Omental fat pad (tissue), 4 donors: ENCODE results near the gene RHOJ. TPM values are rescaled to one million over a fixed set of nuclear protein-coding genes. Genes with fewer than 3 reads are reported as not detected.
"Not testable (repeated sequence)": the region's sequence is repeated elsewhere in the genome, so short reads cannot be mapped to it uniquely, and the experiment has no call there.

Source experiments
- ATAC-seq: fragments of 150-250 bp; one replicate; pipeline ENCODE4 v1.9.1; 2016; ENCODE audit warnings: mild to moderate bottlenecking, moderate library complexity; ENCODE audit not compliant: low FRiP score
- DNase-seq: peaks from one replicate; pipeline ENCODE4 v3.0.0-alpha.2; 2019; ENCODE audit warnings: low spot score
- total RNA-seq, 4 donors: library from RNA; depleted of rRNA; stranded (reverse); fragments of >200 nt; gene quantifications; one replicate each; pipeline ENCODE4 v1.1.0, GENCODE V29; 2016
- TF ChIP-seq, protein P1 (sequence below), 3 donors: fragments of 450-650 bp; IDR thresholded peaks; one replicate each; pipeline ENCODE4 v1.5.1; 2016 to 2017; ENCODE audit warnings: antibody characterized with exemption in 3 of 3, mild to moderate bottlenecking in 3 of 3, moderate library complexity in 2 of 3

Gene RHOJ
- total RNA-seq, 4 donors from 2014 or later, result 5.2 to 33.9 (median 11.8) TPM

DNA sequence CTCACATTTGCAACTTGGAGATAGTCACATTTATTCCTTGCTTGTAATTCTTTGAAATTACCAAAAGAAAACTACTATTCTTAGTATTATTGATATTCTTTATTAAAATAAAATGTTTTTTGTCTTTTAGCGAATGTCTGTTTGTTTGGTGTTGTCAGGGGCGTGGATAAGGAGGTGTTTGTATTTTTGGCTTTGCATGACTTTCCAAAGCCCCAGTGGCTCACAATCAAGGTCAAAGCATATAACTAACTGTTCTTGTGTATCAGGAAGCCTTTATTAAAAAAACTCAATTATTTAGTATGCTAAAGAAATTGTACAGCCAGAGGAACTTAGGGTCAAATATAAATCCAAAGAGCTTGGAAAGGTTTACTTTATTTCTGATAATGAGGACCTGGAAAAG is 96.6 kb downstream of the RHOJ start:
- ATAC-seq, result no peak
- TF ChIP-seq, protein P1, sequence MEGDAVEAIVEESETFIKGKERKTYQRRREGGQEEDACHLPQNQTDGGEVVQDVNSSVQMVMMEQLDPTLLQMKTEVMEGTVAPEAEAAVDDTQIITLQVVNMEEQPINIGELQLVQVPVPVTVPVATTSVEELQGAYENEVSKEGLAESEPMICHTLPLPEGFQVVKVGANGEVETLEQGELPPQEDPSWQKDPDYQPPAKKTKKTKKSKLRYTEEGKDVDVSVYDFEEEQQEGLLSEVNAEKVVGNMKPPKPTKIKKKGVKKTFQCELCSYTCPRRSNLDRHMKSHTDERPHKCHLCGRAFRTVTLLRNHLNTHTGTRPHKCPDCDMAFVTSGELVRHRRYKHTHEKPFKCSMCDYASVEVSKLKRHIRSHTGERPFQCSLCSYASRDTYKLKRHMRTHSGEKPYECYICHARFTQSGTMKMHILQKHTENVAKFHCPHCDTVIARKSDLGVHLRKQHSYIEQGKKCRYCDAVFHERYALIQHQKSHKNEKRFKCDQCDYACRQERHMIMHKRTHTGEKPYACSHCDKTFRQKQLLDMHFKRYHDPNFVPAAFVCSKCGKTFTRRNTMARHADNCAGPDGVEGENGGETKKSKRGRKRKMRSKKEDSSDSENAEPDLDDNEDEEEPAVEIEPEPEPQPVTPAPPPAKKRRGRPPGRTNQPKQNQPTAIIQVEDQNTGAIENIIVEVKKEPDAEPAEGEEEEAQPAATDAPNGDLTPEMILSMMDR (IDR thresholded peaks at IDR 0.05), result no peak

DNA sequence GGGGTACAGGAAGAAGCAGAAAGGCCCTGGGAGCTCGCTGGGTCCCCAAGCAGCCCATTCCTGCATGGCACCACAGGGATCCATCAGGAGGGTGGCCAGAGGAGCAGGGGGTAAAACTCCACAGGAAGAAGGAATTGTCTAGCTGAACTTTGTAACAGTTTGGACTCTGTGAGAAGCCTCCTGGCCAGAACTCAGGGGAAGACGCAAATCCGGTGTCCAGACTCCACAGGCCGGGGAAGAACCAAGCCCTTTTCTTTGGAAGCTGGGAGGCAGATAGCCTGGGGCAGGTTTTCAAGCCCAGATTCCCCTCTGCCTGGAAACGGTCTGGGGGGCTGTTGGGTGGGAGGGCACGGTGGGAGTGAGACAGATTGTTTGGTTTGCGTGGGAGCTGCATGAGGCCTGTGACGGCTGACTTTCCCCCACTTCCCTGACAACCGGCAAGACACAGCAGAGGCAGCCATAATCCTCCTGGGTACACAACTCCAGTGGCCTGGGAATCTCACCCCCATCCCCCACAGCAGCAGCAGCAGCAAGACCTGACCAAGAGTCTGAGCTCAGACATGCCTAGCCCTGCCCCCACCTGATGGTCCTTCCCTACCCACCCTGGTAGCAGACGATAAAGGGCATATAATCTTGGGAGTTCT is 97.8 kb downstream of the RHOJ start:
- TF ChIP-seq, protein P1 (IDR thresholded peaks at IDR 0.05), result no peak
- ATAC-seq, result no peak
- DNase-seq, result no peak

More for the DNA sequence above, 96.6 kb downstream of the RHOJ start:
- DNase-seq, result no peak

DNA sequence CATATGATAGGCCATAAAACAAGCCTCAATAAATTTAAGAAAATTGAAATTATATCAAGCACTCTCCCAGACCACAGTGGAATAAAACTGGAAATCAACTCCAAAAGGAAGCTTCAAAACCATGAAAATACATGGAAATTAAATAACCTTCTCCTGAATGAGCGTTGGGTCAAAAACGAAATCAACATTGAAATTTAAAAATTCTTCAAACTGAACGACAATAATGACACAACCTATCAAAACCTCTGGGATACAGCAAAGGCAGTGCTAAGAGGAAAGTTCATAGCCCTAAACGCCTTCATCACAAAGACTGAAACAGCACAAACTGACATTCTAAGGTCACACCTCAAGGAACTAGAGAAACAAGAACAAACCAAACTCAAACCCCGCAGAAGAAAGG is 100.2 kb downstream of the RHOJ start:
- ATAC-seq, DNase-seq: not testable (repeated sequence)

DNA sequence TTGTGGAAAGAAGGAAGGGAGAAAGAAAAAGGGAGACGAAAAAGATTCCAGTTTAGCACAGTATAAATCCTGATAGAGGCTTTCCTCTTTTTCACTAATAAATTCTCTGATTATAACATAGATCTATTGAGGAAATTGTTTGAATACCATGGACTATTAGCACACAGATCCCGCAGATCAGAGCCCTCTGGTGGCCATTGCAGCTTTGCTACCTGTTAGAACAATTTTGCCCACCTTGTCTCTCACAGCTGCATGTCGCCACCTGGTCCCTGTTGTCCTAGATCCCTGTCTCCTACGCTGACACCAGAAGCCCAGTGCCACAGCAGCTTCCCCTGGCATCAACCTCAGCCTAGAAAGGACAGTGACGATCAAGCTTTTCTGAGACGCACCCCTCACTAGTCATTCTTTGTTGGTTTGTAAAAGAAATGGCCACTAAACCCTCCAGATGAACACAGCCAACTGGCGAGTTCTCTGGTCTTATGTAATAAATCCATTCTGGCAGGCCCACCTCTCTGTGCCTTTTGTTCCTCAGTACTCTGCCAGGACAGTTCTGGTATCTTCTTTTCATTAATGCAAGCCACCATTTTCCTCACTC is 104.6 kb downstream of the RHOJ start:
- ATAC-seq (no peak), DNase-seq (no peak)
- TF ChIP-seq, protein P1 (IDR thresholded peaks at IDR 0.05), result no peak

DNA sequence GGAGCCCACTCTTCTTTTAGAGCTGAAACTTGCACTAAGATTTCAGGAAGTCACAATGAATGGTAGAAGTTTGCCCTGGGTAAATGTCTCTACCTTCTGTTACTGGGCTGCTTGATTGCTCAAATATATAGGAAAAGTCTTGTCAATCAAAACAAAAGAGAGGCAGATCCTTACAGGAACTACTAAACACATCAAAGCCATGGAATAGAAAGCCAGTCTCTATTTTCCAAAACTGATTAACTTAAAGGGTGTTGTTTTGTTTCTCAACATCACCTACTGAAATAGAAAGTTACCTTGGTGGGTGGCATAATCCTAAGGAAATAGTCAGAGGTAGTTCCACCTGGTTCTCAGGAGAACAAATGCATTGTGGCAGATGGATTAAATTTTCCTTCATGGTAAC is 114.6 kb downstream of the RHOJ start, which contains the start of gene GPHB5:
TSS of gene GPHB5 (minus strand) at position 101 of the 400 bp plus-strand sequence. CDS start 1,086 bp downstream, outside the sequence.
- TF ChIP-seq, protein P1 (IDR thresholded peaks at IDR 0.05), result no peak
- DNase-seq (no peak), ATAC-seq (no peak)

DNA sequence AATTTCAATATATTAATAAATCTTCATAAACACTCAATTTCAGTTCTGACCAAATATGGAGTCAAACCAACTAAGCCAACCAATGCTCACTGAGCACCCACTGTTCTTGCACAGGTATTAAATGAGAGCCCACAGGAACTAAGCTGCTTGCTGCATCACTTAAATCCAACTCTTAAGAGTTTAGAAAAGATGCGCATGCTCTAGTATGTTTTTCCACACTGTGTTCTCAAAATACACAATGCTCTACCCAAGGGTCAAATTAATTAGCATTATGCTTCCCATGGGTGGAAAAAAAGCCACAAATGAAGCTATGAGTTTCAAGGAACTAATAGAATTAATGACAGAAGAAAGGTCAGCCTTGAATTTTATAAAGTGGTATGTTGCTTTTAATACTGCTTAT is 118.2 kb downstream of the RHOJ start:
- no peak for DNase-seq
- ATAC-seq, result no peak
- TF ChIP-seq, protein P1 (IDR thresholded peaks at IDR 0.05), result no peak

DNA sequence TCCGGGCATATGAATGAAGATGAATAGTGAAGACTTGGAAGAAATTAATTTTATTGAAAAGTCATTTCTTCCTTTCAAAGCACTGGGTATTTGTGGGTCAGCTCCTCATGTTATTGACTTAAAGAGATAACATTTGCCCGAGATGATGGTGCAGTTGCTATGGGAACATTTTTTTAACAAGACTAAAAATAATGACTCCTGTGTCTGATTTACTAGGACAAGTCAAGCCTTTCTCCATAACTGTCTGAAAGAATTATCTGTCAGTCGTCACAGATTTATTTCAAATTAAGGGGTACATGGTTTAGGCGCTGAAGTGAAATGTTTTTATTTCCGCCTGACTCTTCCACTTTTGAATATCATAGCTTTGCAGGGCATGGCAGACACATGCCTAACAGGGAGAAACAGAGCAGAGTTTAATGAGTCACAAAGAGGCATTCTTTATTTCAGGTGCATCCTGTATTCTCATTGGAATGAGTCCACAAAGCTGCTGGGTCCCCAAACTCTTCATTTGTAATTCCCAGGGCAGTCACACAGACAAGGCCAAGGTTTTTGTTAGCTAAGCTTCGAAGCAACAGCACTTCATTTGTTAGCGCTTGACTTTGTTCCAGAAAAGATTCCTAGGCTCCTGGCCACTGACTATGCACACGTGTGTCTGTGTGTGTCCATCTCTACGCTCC is 118.8 kb downstream of the RHOJ start:
- DNase-seq (no peak), ATAC-seq (no peak)
- TF ChIP-seq, protein P1 (IDR thresholded peaks at IDR 0.05), result no peak
